HCT116 (cell line): ENCODE data around the gene HMGN2. TPM values are rescaled to one million over a fixed set of nuclear protein-coding genes. Genes with fewer than 3 reads are reported as not detected.

Experiments used
- ATAC-seq: fragments of 200-7000 bp; cut with Tn5 transposase; 2 replicates; pipeline ENCODE4 v1.9.1; 2020; ENCODE audit warnings: mild to moderate bottlenecking, moderate library complexity
- BruUV-seq: library from RNA; stranded (reverse); fragments of 400-500 nt; replicated peaks from 2 replicates; lab custom pipeline; 2021; lab: Mats Ljungman, UMichigan
- CTCF ChIA-PET: fragments of 300-600 bp; sonication (Branson Sonifier 250); formaldehyde crosslinking; loops from one replicate; lab custom pipeline; 2021; ENCODE audit warnings: antibody characterized with exemption; lab: Charles Lee
- POLR2A ChIA-PET: fragments of 300-600, 350-600 bp; sonication (Branson Sonifier 250); formaldehyde crosslinking; loops from one replicate; lab custom pipeline; 2021; ENCODE audit warnings: antibody characterized with exemption; lab: Charles Lee
- RAD21 ChIA-PET, 2 experiments: fragments of 300-600 bp; sonication (Branson Sonifier 250); formaldehyde crosslinking; loops; one replicate each; lab custom pipeline; 2023; ENCODE audit warnings: low total read pairs in 2 of 2; ENCODE audit not compliant: uncharacterized antibody in 2 of 2, unreplicated experiment in 2 of 2, low non-redundant PET in 1 of 2; lab: Charles Lee
- DNase-seq: peaks from one replicate; pipeline ENCODE4 v3.0.0-alpha.2; 2010; ENCODE audit warnings: low read depth, low spot score
- H2AFZ ChIP-seq: fragments of 200-600 bp; shearing (Covaris generic), sonication (generic); 2 replicates; pipeline ENCODE4 v1.6.1; 2017; ENCODE audit warnings: low read depth, mixed run types, mixed read lengths, antibody characterized with exemption, low read length; ENCODE audit not compliant: poor library complexity, severe bottlenecking
- H3K27ac ChIP-seq: 2 replicates; pipeline ENCODE4 v1.5.1; 2012; ENCODE audit warnings: low read depth, low read length
- H3K27me3 ChIP-seq: fragments of 200-600 bp; sonication (generic); 2 replicates; pipeline ENCODE4 v1.6.1; 2016; ENCODE audit warnings: mixed run types, low read length, mixed read lengths; ENCODE audit not compliant: insufficient read depth
- H3K36me3 ChIP-seq, 2 experiments: fragments of 200-500 bp in 1 of 2; fragments of 200-600 bp in 1 of 2; sonication (Bioruptor generic) in 1 of 2; sonication (generic) in 1 of 2; 2 replicates each; pipeline versions ENCODE4 v1.5.1 to v1.6.1; 2014 to 2016; ENCODE audit warnings: low read length in 2 of 2, inconsistent platforms in 1 of 2, mixed read lengths in 1 of 2, mixed run types in 1 of 2; ENCODE audit not compliant: insufficient read depth in 2 of 2, control insufficient read depth in 1 of 2
- H3K4me1 ChIP-seq, 2 experiments: fragments of 200-600 bp in 1 of 2; sonication (generic) in 1 of 2; 2 replicates each; pipeline versions ENCODE4 v1.5.1 to v1.6.1; 2012 to 2017; ENCODE audit warnings: low read length in 2 of 2, inconsistent platforms in 1 of 2, mild to moderate bottlenecking in 1 of 2, mixed read lengths in 1 of 2, mixed run types in 1 of 2, moderate library complexity in 1 of 2; ENCODE audit not compliant: insufficient read depth in 2 of 2, control insufficient read depth in 1 of 2
- H3K4me2 ChIP-seq: fragments of 200-600 bp; sonication (generic); 2 replicates; pipeline ENCODE4 v1.6.1; 2017; ENCODE audit warnings: mixed run types, low read length, mixed read lengths
- H3K4me3 ChIP-seq, 2 experiments: fragments of 200-600 bp in 1 of 2; sonication (generic) in 1 of 2; replicated peaks in 1 of 2; 2 replicates each; pipeline ENCODE4 v1.5.1; 2011 to 2016; ENCODE audit warnings: low read length in 2 of 2, control low read depth in 1 of 2, low read depth in 1 of 2, mild to moderate bottlenecking in 1 of 2, mixed read lengths in 1 of 2, mixed run types in 1 of 2
- H3K79me2 ChIP-seq: fragments of 200-600 bp; sonication (generic); 2 replicates; pipeline ENCODE4 v1.6.1; 2017; ENCODE audit warnings: mild to moderate bottlenecking, mixed run types, low read length, moderate library complexity, mixed read lengths; ENCODE audit not compliant: insufficient read depth
- H3K9ac ChIP-seq: fragments of 200-600 bp; sonication (generic); 2 replicates; pipeline ENCODE4 v1.6.1; 2016; ENCODE audit warnings: low read length, mixed read lengths
- H3K9me2 ChIP-seq: fragments of 200-600 bp; sonication (generic), shearing (Covaris generic); 2 replicates; pipeline ENCODE4 v1.6.1; 2017; ENCODE audit warnings: mixed run types, mild to moderate bottlenecking, moderate library complexity; ENCODE audit not compliant: insufficient read depth
- H3K9me3 ChIP-seq, 2 experiments: fragments of 200-500 bp in 1 of 2; fragments of 200-600 bp in 1 of 2; sonication (Bioruptor generic) in 1 of 2; sonication (generic) in 1 of 2; 2 replicates each; pipeline ENCODE4 v1.6.1; 2014 to 2017; ENCODE audit warnings: low read length in 2 of 2, mixed read lengths in 2 of 2, inconsistent platforms in 1 of 2, low read depth in 1 of 2, mild to moderate bottlenecking in 1 of 2, mixed run types in 1 of 2, moderate library complexity in 1 of 2; ENCODE audit not compliant: control insufficient read depth in 1 of 2, insufficient read depth in 1 of 2
- H4K20me1 ChIP-seq: fragments of 200-600 bp; sonication (generic), shearing (Covaris generic); 2 replicates; pipeline ENCODE4 v1.6.1; 2017; ENCODE audit warnings: mixed run types, mild to moderate bottlenecking, moderate library complexity; ENCODE audit not compliant: insufficient read depth
- CBX3 ChIP-seq: IDR thresholded peaks from 2 replicates; pipeline ENCODE4 v1.6.1; 2012; ENCODE audit warnings: low read depth
- CEBPB ChIP-seq: IDR thresholded peaks from 2 replicates; pipeline ENCODE4 v1.6.1; 2012; ENCODE audit warnings: low read depth
- CTCF ChIP-seq, 3 experiments: fragments of 200-600 bp in 1 of 3; sonication (generic) in 1 of 3; IDR thresholded peaks in 2 of 3; conservative IDR thresholded peaks in 1 of 3; 2 replicates each; pipeline ENCODE4 v1.5.1; 2012 to 2017; ENCODE audit warnings: low read depth in 2 of 3, low read length in 2 of 3, antibody characterized with exemption in 1 of 3, borderline replicate concordance in 1 of 3, control low read depth in 1 of 3, mild to moderate bottlenecking in 1 of 3, mixed read lengths in 1 of 3, mixed run types in 1 of 3, moderate library complexity in 1 of 3; ENCODE audit not compliant: insufficient read depth in 1 of 3
- EGR1 ChIP-seq: IDR thresholded peaks from 2 replicates; pipeline ENCODE4 v1.6.1; 2012; ENCODE audit warnings: low read depth
- ELF1 ChIP-seq: IDR thresholded peaks from 2 replicates; pipeline ENCODE4 v1.6.1; 2012; ENCODE audit warnings: low read depth, borderline replicate concordance
- EZH2 ChIP-seq: fragments of 200-600 bp; sonication (generic); IDR thresholded peaks from 2 replicates; pipeline ENCODE4 v1.6.1; 2017; ENCODE audit warnings: antibody characterized with exemption, mixed run types
- FOSL1 ChIP-seq: IDR thresholded peaks from 2 replicates; pipeline ENCODE4 v1.6.1; 2012; ENCODE audit warnings: low read depth
- JUND ChIP-seq: IDR thresholded peaks from 2 replicates; pipeline ENCODE4 v1.6.1; 2012
- POLR2AphosphoS5 ChIP-seq: IDR thresholded peaks from 2 replicates; pipeline ENCODE4 v1.6.1; 2011; ENCODE audit warnings: mild to moderate bottlenecking, low read depth, low read length, moderate library complexity
- RAD21 ChIP-seq: IDR thresholded peaks from 2 replicates; pipeline ENCODE4 v1.6.1; 2012; ENCODE audit warnings: low read depth, mild to moderate bottlenecking
- SIN3A ChIP-seq: IDR thresholded peaks from 2 replicates; pipeline ENCODE4 v1.6.1; 2012; ENCODE audit warnings: low read depth
- SP1 ChIP-seq: IDR thresholded peaks from 2 replicates; pipeline ENCODE4 v1.6.1; 2012; ENCODE audit warnings: low read depth
- SRF ChIP-seq: IDR thresholded peaks from 2 replicates; pipeline ENCODE4 v1.6.1; 2012; ENCODE audit warnings: low read depth
- TCF7L2 ChIP-seq: IDR thresholded peaks from 2 replicates; pipeline ENCODE4 v1.7.0; 2011; ENCODE audit warnings: borderline replicate concordance, inconsistent platforms; ENCODE audit not compliant: insufficient read depth, insufficient read length; ENCODE audit errors: extremely low read depth
- YY1 ChIP-seq: IDR thresholded peaks from 2 replicates; pipeline ENCODE4 v1.6.1; 2011; ENCODE audit warnings: low read length, low read depth, moderate library complexity, mild to moderate bottlenecking; ENCODE audit not compliant: insufficient replicate concordance; ENCODE audit errors: extremely low read depth
- ZFX ChIP-seq: fragments of 450-650 bp; IDR thresholded peaks from 2 replicates; pipeline ENCODE4 v1.6.1; 2017
- ZNF274 ChIP-seq: fragments of 200-500 bp; sonication (Bioruptor generic); IDR thresholded peaks from 2 replicates; pipeline ENCODE4 v1.6.1; 2014; ENCODE audit warnings: mild to moderate bottlenecking, low read depth, low read length, inconsistent platforms
- intact Hi-C: fragments of 100-400 bp; cut with micrococcal nuclease; formaldehyde crosslinking; loops from 2 replicates; pipeline ENCODE4 v1.10.0; 2022
- total RNA-seq: library from RNA; stranded (reverse); gene quantifications from one replicate; pipeline ENCODE4 v1.2.1, GENCODE V29; 2021; ENCODE audit not compliant: unreplicated experiment
- TF ChIP-seq, protein P1 (sequence below): IDR thresholded peaks from 2 replicates; pipeline ENCODE4 v1.6.1; 2012; ENCODE audit warnings: low read depth

HMGN2 gene
- total RNA-seq, 1 experiment from 2014 or later = 483 TPM

GRCh38 chr1:26432793-26433192 is 39.4 kb upstream of the HMGN2 start:
- Histone ChIP-seq H3K27me3 (no peaks in the 10 kb centered on the region), H3K4me1 (peaks cover 13 to 16% of the 10 kb centered on the region in 2 experiments; a peak in 3 of 4 replicates), H3K9ac (peak overlapping the region; percentile 76), H3K9me3 (no peaks in the 10 kb centered on the region), H3K4me2 (peak overlapping the region; percentile 81), H3K79me2 (peaks cover 17% of the 10 kb centered on the region)
- CTCF ChIA-PET = interaction anchor here (1.0 to 2.8 kb wide), 3 partner anchors 16 to 67 kb away, joined by 3 to 17 read pairs (median 4); no protein-coding TSS in a partner anchor
- RAD21 ChIA-PET = no interaction called here
- TF ChIP-seq EZH2 (no peak), CEBPB (no peak), FOSL1 (no peak), YY1 (no peak), SRF (no peak), POLR2AphosphoS5 (no peak), TCF7L2 (no peak), EGR1 (no peak), RAD21 (no peak), CBX3 (no peak), ZNF274 (no peak), ELF1 (no peak), SP1 (no peak), JUND (no peak), SIN3A (no peak), ZFX (no peak), CTCF (IDR thresholded peaks at IDR 0.05 in 2 of 3, conservative IDR thresholded peaks at IDR 0.05 in 1 of 3; ENCODE audit: borderline replicate concordance in 1 of 3, insufficient read depth in 1 of 3, low read depth in 2 of 3, low read length in 2 of 3) (no peak)
- TF ChIP-seq, protein P1, sequence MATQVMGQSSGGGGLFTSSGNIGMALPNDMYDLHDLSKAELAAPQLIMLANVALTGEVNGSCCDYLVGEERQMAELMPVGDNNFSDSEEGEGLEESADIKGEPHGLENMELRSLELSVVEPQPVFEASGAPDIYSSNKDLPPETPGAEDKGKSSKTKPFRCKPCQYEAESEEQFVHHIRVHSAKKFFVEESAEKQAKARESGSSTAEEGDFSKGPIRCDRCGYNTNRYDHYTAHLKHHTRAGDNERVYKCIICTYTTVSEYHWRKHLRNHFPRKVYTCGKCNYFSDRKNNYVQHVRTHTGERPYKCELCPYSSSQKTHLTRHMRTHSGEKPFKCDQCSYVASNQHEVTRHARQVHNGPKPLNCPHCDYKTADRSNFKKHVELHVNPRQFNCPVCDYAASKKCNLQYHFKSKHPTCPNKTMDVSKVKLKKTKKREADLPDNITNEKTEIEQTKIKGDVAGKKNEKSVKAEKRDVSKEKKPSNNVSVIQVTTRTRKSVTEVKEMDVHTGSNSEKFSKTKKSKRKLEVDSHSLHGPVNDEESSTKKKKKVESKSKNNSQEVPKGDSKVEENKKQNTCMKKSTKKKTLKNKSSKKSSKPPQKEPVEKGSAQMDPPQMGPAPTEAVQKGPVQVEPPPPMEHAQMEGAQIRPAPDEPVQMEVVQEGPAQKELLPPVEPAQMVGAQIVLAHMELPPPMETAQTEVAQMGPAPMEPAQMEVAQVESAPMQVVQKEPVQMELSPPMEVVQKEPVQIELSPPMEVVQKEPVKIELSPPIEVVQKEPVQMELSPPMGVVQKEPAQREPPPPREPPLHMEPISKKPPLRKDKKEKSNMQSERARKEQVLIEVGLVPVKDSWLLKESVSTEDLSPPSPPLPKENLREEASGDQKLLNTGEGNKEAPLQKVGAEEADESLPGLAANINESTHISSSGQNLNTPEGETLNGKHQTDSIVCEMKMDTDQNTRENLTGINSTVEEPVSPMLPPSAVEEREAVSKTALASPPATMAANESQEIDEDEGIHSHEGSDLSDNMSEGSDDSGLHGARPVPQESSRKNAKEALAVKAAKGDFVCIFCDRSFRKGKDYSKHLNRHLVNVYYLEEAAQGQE = no peak
- TF ChIP-seq, all 23 proteins: peak for 0
- POLR2A ChIA-PET = interaction anchor here (0.6 to 1.1 kb wide), 3 partner anchors 11 to 38 kb away, joined by 4 to 5 read pairs (median 4); no protein-coding TSS in a partner anchor
- ATAC-seq (no peak), DNase-seq (no peak)
- Histone ChIP-seq H2AFZ (no peak overlapping the region), H4K20me1 (no peaks in the 10 kb centered on the region), H3K4me3 (peak overlapping the region; percentile 91 to 99), H3K36me3 (peaks cover 1 to 2% of the 10 kb centered on the region in 2 experiments; a peak in 2 of 4 replicates), H3K9me2 (no peaks in the 10 kb centered on the region), H3K27ac (peak overlapping the region; percentile 51)
- no TSS peak for BruUV-seq
- intact Hi-C loops = no loop called here
